ACHN (cell line): ENCODE data around the gene LYPD3.

Experiments used
- DNase-seq: peaks from one replicate; pipeline ENCODE4 v3.0.0-alpha.2; 2015
- in situ Hi-C: cut with HindIII; loops from 2 replicates; pipeline ENCODE4 v1.10.0; 2017; ENCODE audit warnings: low sequenced_read_pairs, low pct_ligation_motif_present, low pct_unique_long_range_greater_than_20kb

The LYPD3 gene

GRCh38 chr19:43414554-43414953 lies 50.9 kb downstream of the LYPD3 start, which contains the start of gene TEX101:
Gene TEX101, plus strand, starts transcription at chr19:43414890. Its CDS starts 1,030 bp downstream, at chr19:43415920.
- in situ Hi-C loops, result no loop called here
- DNase-seq, result no peak

- no peak for DNase-seq
- in situ Hi-C loops, result no loop called here
Measured at GRCh38 chr19:43412441-43412840, 53.0 kb downstream of the LYPD3 start.
